ENCODE data around the gene PRKG1. TPM values are rescaled to one million over a fixed set of nuclear protein-coding genes. Genes with fewer than 3 reads are reported as not detected.
"Not testable (repeated sequence)": the region's sequence is repeated elsewhere in the genome, so short reads cannot be mapped to it uniquely, and the experiment has no call there.

Gene PRKG1
- total and polyA plus RNA-seq, 2 of the 4 experiments (the other 2 are of a cell fraction), result 3.5 to 18.3 TPM

GRCh38 chr10:51281387-51281786, 207.1 kb downstream of the PRKG1 start:
- intact Hi-C loops (cut with micrococcal nuclease); H2BK120ac ChIP-seq (ENCODE audit: low read depth, low read length); H4K5ac ChIP-seq (ENCODE audit: low read depth, low read length); H3K79me1 ChIP-seq (ENCODE audit: low read depth in 1 of 2, low read length in 2 of 2); H3K4me3 ChIP-seq (ENCODE audit: insufficient read depth, low read depth, low read length); ATAC-seq (ENCODE audit: low read depth); H3K18ac ChIP-seq (ENCODE audit: low read depth, low read length); H3K23ac ChIP-seq (ENCODE audit: low read depth, low read length); H3K9ac ChIP-seq (ENCODE audit: low read depth, low read length); H3K27ac ChIP-seq (ENCODE audit: insufficient read depth, low read length); H4K20me1 ChIP-seq (ENCODE audit: insufficient read depth, low read length); H3K4me1 ChIP-seq (ENCODE audit: control insufficient read depth, insufficient read depth, low read length); H2AK5ac ChIP-seq (ENCODE audit: low read depth, low read length); dilution Hi-C loops (cut with HindIII; ENCODE audit: low sequenced_read_pairs, unreplicated experiment); H2BK15ac ChIP-seq (ENCODE audit: low read depth, low read length); H4K91ac ChIP-seq (ENCODE audit: insufficient read depth, low read depth, low read length); H3K36me3 ChIP-seq (ENCODE audit: control insufficient read depth, insufficient read depth, low read length); POLR2A ChIA-PET (ENCODE audit: unreplicated experiment); H2BK20ac ChIP-seq (ENCODE audit: low read depth, low read length); DNase-seq; H3K14ac ChIP-seq (replicated peaks; ENCODE audit: low read depth, low read length); in situ Hi-C loops (cut with MboI; ENCODE audit: low sequenced_read_pairs); H2AK9ac ChIP-seq (replicated peaks; ENCODE audit: low read depth, low read length, poor library complexity); H3K9me3 ChIP-seq (ENCODE audit: control insufficient read depth, insufficient read depth, low read length); H3K56ac ChIP-seq (ENCODE audit: extremely low read depth, insufficient read depth, low read length); H3K9me1 ChIP-seq (ENCODE audit: insufficient read depth, low read length); CTCF ChIA-PET; H4K8ac ChIP-seq (ENCODE audit: low read depth in 2 of 2, low read length in 2 of 2); H2AFZ ChIP-seq (replicated peaks; ENCODE audit: low read length, poor library complexity); BruUV-seq (replicated peaks); H3K4me2 ChIP-seq (ENCODE audit: low read depth, low read length); H2BK5ac ChIP-seq (ENCODE audit: low read depth, low read length, poor library complexity, severe bottlenecking); H3K4ac ChIP-seq (ENCODE audit: low read depth, low read length); H3K27me3 ChIP-seq (ENCODE audit: control insufficient read depth, insufficient read depth, low read length): not testable (repeated sequence)
- WGBS, 2 experiments (ENCODE audit: extremely low coverage in 2 of 2, insufficient read length in 1 of 2), result 100% methylated on average over 2 of the region's 5 CpGs; no CpG with 5 or more reads in 1 of the 2 experiments
